Stimulated activated CD4-positive, alpha-beta T cell treated with anti-CD3 and anti-CD28 coated beads, Interleukin-4, amount 100 ng/mL, for 4 hours (primary cell): Measurements from ENCODE around the gene PPP3CA.
"Not testable (repeated sequence)": the region's sequence is repeated elsewhere in the genome, so short reads cannot be mapped to it uniquely, and the experiment has no call there.

Source experiments
- DNase-seq, 2 experiments: peaks; one replicate each; pipeline ENCODE4 v3.0.0-alpha.2; 2020

PPP3CA gene

GRCh38 chr4:101035487-101035886 lies 311.8 kb downstream of the PPP3CA start:
- DNase-seq, result no peak

- DNase-seq, result no peak
Measured at GRCh38 chr4:101033986-101034385, 313.3 kb downstream of the PPP3CA start.

GRCh38 chr4:101032541-101032940 lies 314.8 kb downstream of the PPP3CA start:
- no peak for DNase-seq

- no peak for DNase-seq
Measured at GRCh38 chr4:101031971-101032370, 315.4 kb downstream of the PPP3CA start.

- no peak for DNase-seq
Measured at GRCh38 chr4:101028886-101029285, 318.4 kb downstream of the PPP3CA start.

GRCh38 chr4:101027721-101028120 lies 319.6 kb downstream of the PPP3CA start:
- DNase-seq, result no peak

- no peak for DNase-seq
Measured at GRCh38 chr4:101025755-101026154, 321.6 kb downstream of the PPP3CA start.

- no peak for DNase-seq
Measured at GRCh38 chr4:101022151-101023024, 324.9 kb downstream of the PPP3CA start.

GRCh38 chr4:101020956-101021355 lies 326.4 kb downstream of the PPP3CA start:
- DNase-seq, result no peak

- DNase-seq, result no peak
Measured at GRCh38 chr4:101019941-101020401, 327.4 kb downstream of the PPP3CA start.

GRCh38 chr4:101019313-101019712 lies 328.0 kb downstream of the PPP3CA start:
- DNase-seq, result peak in 1 of 2 experiments; percentile 27

GRCh38 chr4:101018836-101019235 lies 328.5 kb downstream of the PPP3CA start:
- no peak for DNase-seq

- DNase-seq, result no peak
Measured at GRCh38 chr4:101014417-101014816, 332.9 kb downstream of the PPP3CA start.

GRCh38 chr4:101010987-101011386 lies 336.3 kb downstream of the PPP3CA start:
- no peak for DNase-seq

- DNase-seq, result no peak
Measured at GRCh38 chr4:101009471-101009870, 337.9 kb downstream of the PPP3CA start.

- no peak for DNase-seq
Measured at GRCh38 chr4:101008503-101008902, 338.8 kb downstream of the PPP3CA start.

GRCh38 chr4:101005659-101006058 lies 341.7 kb downstream of the PPP3CA start:
- DNase-seq, result no peak

- no peak for DNase-seq
Measured at GRCh38 chr4:101000496-101000895, 346.8 kb downstream of the PPP3CA start.

GRCh38 chr4:100995671-100996070 lies 351.7 kb downstream of the PPP3CA start:
- no peak for DNase-seq

- not testable (repeated sequence) for DNase-seq
Measured at GRCh38 chr4:100995002-100995401, 352.3 kb downstream of the PPP3CA start.

- DNase-seq, result not testable (repeated sequence)
Measured at GRCh38 chr4:100991332-100992069, 355.8 kb downstream of the PPP3CA start.

- no peak for DNase-seq
Measured at GRCh38 chr4:100989401-100989800, 357.9 kb downstream of the PPP3CA start.

- no peak for DNase-seq
Measured at GRCh38 chr4:100988876-100989275, 358.4 kb downstream of the PPP3CA start.

GRCh38 chr4:100986360-100986868 lies 360.9 kb downstream of the PPP3CA start:
- DNase-seq, result no peak
